ENCODE results near the gene FBXO8.
"Not testable (repeated sequence)": the region's sequence is repeated elsewhere in the genome, so short reads cannot be mapped to it uniquely, and the experiment has no call there.

The FBXO8 gene

DNA sequence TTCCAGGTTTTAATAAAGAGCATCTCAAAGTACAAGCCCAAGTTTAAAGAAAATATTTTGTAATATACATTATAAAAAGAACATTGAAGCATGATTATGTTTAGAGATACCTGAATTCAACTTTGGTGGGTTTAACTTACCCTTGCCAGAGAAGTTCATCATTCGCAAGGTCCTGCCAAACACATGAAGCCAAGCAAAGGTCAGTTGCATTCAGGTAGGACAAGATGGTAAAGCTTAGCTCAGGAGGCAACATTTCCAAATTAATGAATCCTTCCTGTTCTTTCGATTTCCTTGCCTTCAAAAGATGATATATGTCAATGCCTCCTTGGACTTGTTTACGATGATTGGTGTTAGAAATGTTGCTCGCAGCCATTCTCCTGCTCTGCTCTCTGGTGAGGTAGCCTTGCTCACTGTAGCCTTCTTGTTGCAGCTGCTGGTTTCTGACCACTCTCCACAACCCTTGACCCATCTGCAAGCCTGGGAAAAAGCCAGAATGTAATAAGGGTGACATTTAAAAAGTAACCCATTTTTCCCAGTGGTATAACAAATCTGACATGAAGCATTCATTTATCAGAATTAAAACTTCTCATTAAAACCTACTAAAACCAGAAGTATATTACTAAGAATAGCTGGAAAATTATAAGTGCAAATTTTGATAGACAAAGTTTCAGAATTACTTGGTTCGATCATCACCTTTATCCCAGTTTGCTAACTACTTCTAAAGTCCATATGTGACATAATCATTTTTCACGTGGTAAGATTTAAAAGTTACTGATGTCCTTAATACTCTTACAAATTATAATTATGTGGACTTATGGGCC is 20.6 kb downstream of the FBXO8 start:
- Histone ChIP-seq H3K4me1 (ENCODE audit: control insufficient read depth, insufficient read depth, low read length) (no peaks in the 10 kb centered on the region), H3K9ac (ENCODE audit: low read depth, low read length) (no peak overlapping the region), H3K27me3 (ENCODE audit: control insufficient read depth, insufficient read depth, low read length) (no peaks in the 10 kb centered on the region), H3K36me3 (ENCODE audit: insufficient read depth, low read length) (no peaks in the 10 kb centered on the region), H3K4me2 (ENCODE audit: low read length) (no peak overlapping the region), H3K4me3 (ENCODE audit: low read length) (no peak overlapping the region), H3K9me3 (replicated peaks; ENCODE audit: low read length) (no peaks in the 10 kb centered on the region)

DNA sequence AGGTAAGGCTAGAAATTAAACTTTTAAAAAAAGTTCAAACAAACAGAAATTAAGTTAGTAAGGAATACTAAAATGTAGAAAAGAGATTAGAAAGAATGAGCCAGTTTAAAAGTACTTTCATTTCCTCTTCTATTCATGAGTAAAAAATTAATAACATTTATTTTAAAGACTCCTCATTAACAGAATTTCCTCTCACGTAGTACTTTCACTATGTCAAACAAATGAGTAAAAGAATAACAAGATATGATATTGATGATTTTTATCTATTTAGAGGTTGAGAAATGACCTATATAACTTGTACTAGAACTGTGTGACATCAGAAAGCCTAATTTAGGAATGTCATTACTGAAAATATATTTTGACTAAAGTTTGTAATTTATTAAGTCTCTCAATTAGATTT is 22.0 kb downstream of the FBXO8 start:
- H3K36me3 ChIP-seq (ENCODE audit: insufficient read depth, low read length); H3K9me3 ChIP-seq (replicated peaks; ENCODE audit: low read length); H3K4me2 ChIP-seq (ENCODE audit: low read length); H3K4me1 ChIP-seq (ENCODE audit: control insufficient read depth, insufficient read depth, low read length); H3K9ac ChIP-seq (ENCODE audit: low read depth, low read length); H3K27me3 ChIP-seq (ENCODE audit: control insufficient read depth, insufficient read depth, low read length); H3K4me3 ChIP-seq (ENCODE audit: low read length): not testable (repeated sequence)

DNA sequence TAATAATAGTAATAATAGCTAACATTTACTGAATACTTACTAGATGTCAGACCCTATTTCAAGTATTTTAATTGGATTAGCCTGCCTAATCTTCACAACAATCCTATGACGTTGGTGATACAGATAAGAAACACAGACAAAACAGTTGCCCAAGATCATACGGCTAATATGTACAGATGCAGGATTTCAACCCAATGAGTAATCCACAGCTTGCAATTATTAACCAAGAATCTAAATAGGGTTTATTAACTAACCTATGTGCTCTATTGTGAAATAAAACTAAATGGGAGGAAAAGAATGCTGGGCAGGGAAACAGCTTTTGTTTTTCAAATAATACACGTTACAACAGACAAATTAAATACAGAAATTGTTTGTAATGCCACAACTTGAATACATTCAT is 23.4 kb downstream of the FBXO8 start:
- no peak overlapping the region for H3K4me2 ChIP-seq (ENCODE audit: low read length)

DNA sequence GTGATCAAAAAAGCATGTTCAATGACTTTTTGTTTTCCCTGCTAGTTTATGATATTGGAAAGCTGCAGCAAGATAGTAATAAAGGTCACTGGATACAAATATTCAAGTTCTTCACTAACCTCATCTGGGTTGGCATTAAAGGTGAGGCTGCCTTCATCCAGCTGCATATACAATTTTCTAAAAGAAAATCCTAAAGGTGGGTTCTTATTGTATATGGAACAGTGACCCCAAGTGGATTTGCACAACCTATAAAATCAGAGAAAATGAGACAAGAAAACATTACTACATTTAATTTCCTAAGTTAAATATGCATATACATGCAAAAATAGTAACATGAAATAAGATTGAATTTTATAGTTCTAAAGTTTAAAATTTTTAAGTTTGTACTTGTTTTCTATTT is 23.9 kb downstream of the FBXO8 start:
- Histone ChIP-seq H3K36me3 (ENCODE audit: insufficient read depth, low read length) (no peaks in the 10 kb centered on the region), H3K4me3 (ENCODE audit: low read length) (no peak overlapping the region), H3K4me2 (ENCODE audit: low read length) (no peak overlapping the region), H3K9me3 (replicated peaks; ENCODE audit: low read length) (no peaks in the 10 kb centered on the region), H3K9ac (ENCODE audit: low read depth, low read length) (no peak overlapping the region), H3K4me1 (ENCODE audit: control insufficient read depth, insufficient read depth, low read length) (peaks cover 17% of the 10 kb centered on the region), H3K27me3 (ENCODE audit: control insufficient read depth, insufficient read depth, low read length) (no peaks in the 10 kb centered on the region)

More for the DNA sequence above, 23.4 kb downstream of the FBXO8 start:
- peaks cover 16% of the 10 kb centered on the region for H3K4me1 ChIP-seq (ENCODE audit: control insufficient read depth, insufficient read depth, low read length)
- H3K4me3 ChIP-seq (ENCODE audit: low read length): no peak overlapping the region
- H3K36me3 ChIP-seq (ENCODE audit: insufficient read depth, low read length): no peaks in the 10 kb centered on the region
- no peak overlapping the region for H3K9ac ChIP-seq (ENCODE audit: low read depth, low read length)
- no peaks in the 10 kb centered on the region for H3K9me3 ChIP-seq (replicated peaks; ENCODE audit: low read length)
- no peaks in the 10 kb centered on the region for H3K27me3 ChIP-seq (ENCODE audit: control insufficient read depth, insufficient read depth, low read length)

DNA sequence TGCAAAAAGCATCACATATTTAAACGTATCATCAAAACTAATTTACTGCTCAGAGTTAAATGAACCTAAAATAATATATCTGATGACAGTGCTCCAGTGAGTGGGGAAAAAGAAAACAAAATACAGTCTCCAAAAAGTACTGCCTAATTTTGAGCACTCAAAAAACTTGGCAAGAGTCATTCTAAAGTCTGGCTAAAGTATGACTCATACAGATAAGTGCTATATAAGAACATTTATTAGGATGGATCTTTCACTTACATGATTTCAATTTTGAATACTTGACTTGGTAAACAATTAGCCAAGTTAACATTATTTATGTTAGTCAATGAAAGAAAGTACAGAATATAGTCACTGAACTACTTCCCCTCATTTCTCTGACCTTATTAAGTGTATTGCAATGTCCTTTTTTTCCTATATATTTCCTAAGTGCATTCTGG is 27.2 kb downstream of the FBXO8 start:
- Histone ChIP-seq H3K4me3 (ENCODE audit: low read length) (no peak overlapping the region), H3K4me1 (ENCODE audit: control insufficient read depth, insufficient read depth, low read length) (peaks cover 17% of the 10 kb centered on the region), H3K27me3 (ENCODE audit: control insufficient read depth, insufficient read depth, low read length) (no peaks in the 10 kb centered on the region), H3K9me3 (replicated peaks; ENCODE audit: low read length) (no peaks in the 10 kb centered on the region), H3K36me3 (ENCODE audit: insufficient read depth, low read length) (no peaks in the 10 kb centered on the region), H3K4me2 (ENCODE audit: low read length) (peak overlapping the region; percentile 29), H3K9ac (ENCODE audit: low read depth, low read length) (no peak overlapping the region)

DNA sequence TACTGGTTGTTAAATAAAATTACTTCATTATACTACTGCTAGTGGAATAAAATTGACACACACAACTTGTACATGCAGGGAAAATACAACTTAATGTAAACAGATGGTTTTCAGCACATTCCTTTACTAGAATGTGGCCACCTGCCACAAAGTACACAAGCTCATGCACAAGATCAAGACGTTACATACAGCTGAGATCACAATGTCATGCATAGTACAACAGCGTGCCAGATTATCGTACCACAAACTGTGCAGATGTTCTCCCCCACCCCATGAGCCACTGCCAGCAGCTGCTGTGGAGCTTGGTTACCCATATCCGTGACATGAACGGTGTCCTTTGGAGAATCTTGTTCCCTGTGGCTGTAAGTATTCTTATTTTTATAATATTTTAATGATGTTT is 27.7 kb downstream of the FBXO8 start:
- H3K4me3 ChIP-seq (ENCODE audit: low read length): no peak overlapping the region

DNA sequence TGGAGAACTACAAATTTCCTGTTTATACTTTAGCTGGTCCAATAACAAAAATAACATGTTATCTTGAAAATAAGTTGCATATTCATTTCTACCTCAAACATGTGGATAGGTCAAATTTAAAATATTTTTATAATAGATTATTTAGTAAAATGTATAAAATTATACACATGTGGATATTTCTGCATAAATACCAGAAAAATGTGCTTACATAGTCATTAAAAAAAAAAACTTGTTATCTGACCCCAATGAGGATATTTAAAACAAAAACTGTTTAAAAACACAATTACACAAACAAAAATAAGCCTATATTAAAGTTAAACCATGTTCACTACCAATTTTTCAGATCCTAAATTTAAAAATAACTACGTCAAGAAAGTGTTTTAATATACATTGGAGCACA is 28.1 kb downstream of the FBXO8 start:
- Histone ChIP-seq H3K4me3 (ENCODE audit: low read length) (no peak overlapping the region), H3K9me3 (replicated peaks; ENCODE audit: low read length) (no peaks in the 10 kb centered on the region), H3K36me3 (ENCODE audit: insufficient read depth, low read length) (no peaks in the 10 kb centered on the region), H3K4me1 (ENCODE audit: control insufficient read depth, insufficient read depth, low read length) (peaks cover 17% of the 10 kb centered on the region), H3K9ac (ENCODE audit: low read depth, low read length) (no peak overlapping the region), H3K4me2 (ENCODE audit: low read length) (peak overlapping the region; percentile 29), H3K27me3 (ENCODE audit: control insufficient read depth, insufficient read depth, low read length) (no peaks in the 10 kb centered on the region)

More for the DNA sequence above, 27.7 kb downstream of the FBXO8 start:
- H3K9ac ChIP-seq (ENCODE audit: low read depth, low read length): no peak overlapping the region
- H3K9me3 ChIP-seq (replicated peaks; ENCODE audit: low read length): no peaks in the 10 kb centered on the region
- H3K4me2 ChIP-seq (ENCODE audit: low read length): peak overlapping the region; percentile 29
- no peaks in the 10 kb centered on the region for H3K27me3 ChIP-seq (ENCODE audit: control insufficient read depth, insufficient read depth, low read length)
- peaks cover 17% of the 10 kb centered on the region for H3K4me1 ChIP-seq (ENCODE audit: control insufficient read depth, insufficient read depth, low read length)
- H3K36me3 ChIP-seq (ENCODE audit: insufficient read depth, low read length): no peaks in the 10 kb centered on the region

DNA sequence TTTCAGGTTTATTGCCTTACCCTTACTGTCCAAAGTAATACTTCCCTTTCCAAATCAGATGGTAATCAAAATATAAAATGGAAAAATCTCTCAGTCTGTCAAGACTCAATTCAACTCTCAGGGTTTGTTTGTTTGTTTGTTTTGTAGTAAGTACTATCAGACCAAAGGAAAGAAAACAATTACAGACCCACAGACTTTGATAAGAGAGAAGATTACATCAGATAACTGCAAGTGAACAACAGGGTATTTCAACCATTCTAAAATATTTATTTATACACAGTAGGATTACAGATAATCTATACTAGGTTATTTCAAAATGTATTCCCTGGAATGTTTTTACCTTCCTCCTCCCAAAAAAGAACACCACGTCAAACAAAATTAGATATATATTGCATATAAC is 28.9 kb downstream of the FBXO8 start:
- H3K4me2 ChIP-seq (ENCODE audit: low read length): no peak overlapping the region
- H3K36me3 ChIP-seq (ENCODE audit: insufficient read depth, low read length): no peaks in the 10 kb centered on the region
- no peak overlapping the region for H3K4me3 ChIP-seq (ENCODE audit: low read length)
- peaks cover 17% of the 10 kb centered on the region for H3K4me1 ChIP-seq (ENCODE audit: control insufficient read depth, insufficient read depth, low read length)
- H3K9ac ChIP-seq (ENCODE audit: low read depth, low read length): no peak overlapping the region
- H3K9me3 ChIP-seq (replicated peaks; ENCODE audit: low read length): no peaks in the 10 kb centered on the region
- no peaks in the 10 kb centered on the region for H3K27me3 ChIP-seq (ENCODE audit: control insufficient read depth, insufficient read depth, low read length)

DNA sequence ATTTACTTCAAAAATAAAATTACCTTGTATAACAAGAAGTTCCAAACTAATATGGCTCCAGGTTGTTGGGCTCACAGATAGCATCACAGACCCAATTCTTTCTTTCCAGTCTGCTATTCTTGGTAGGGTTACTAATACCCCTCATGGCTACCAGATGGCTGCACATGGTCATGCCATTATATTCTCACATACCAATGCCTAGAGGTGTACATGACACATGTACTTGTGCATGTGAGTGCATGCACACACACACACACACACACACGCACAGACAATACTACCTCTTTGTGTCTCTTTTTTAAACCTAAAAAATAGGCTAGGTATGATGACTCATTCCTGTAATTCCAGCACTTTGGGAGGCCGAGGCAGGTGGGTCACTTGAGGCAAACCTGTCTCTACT is 31.1 kb downstream of the FBXO8 start:
- peaks cover 17% of the 10 kb centered on the region for H3K4me1 ChIP-seq (ENCODE audit: control insufficient read depth, insufficient read depth, low read length)
- H3K27me3 ChIP-seq (ENCODE audit: control insufficient read depth, insufficient read depth, low read length): no peaks in the 10 kb centered on the region
- H3K36me3 ChIP-seq (ENCODE audit: insufficient read depth, low read length): no peaks in the 10 kb centered on the region
- H3K9ac ChIP-seq (ENCODE audit: low read depth, low read length): no peak overlapping the region
- H3K4me2 ChIP-seq (ENCODE audit: low read length): no peak overlapping the region
- no peak overlapping the region for H3K4me3 ChIP-seq (ENCODE audit: low read length)
- no peaks in the 10 kb centered on the region for H3K9me3 ChIP-seq (replicated peaks; ENCODE audit: low read length)

DNA sequence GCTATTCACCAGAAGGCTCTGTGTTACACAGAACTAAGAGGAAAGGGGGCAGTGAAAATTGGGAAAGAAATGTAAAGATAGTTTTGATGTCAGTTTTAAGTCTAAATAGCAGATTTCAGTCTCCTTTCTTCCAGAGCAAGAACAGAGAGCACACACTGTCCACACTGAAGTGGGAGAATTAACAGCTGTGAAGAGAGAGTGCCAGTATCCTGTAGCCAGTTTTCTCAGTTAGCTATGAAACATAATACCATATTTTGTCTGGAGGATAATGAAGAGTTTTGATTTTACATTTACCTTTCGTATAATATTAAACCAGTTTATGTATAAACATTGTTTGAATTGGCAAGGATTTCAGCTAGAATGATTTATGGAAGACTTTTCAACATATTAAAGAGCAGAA is 35.1 kb downstream of the FBXO8 start:
- H3K36me3 ChIP-seq (ENCODE audit: insufficient read depth, low read length): no peaks in the 10 kb centered on the region
- H3K9ac ChIP-seq (ENCODE audit: low read depth, low read length): no peak overlapping the region
- H3K4me2 ChIP-seq (ENCODE audit: low read length): no peak overlapping the region
- H3K4me1 ChIP-seq (ENCODE audit: control insufficient read depth, insufficient read depth, low read length): peaks cover 6% of the 10 kb centered on the region
- no peaks in the 10 kb centered on the region for H3K9me3 ChIP-seq (replicated peaks; ENCODE audit: low read length)
- H3K4me3 ChIP-seq (ENCODE audit: low read length): no peak overlapping the region
- no peaks in the 10 kb centered on the region for H3K27me3 ChIP-seq (ENCODE audit: control insufficient read depth, insufficient read depth, low read length)

DNA sequence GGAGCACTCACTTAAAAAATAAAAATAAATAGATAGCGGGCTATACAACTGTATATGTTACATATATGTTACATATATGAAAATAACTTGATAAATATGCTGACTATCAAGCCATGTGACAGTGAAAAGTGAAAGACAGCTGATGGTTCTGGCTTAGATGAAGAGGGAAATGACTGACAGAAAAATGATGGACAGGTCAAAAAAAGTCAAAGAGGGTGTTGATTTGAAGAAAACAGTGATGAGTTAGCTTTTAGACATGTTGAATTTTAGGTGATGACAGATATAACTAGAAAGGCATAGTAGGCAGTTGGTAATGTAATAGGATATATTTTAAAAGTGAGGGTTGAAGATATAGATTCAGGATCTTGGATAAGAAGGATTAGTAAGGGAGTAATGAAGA is 37.8 kb downstream of the FBXO8 start:
- H3K4me3 ChIP-seq (ENCODE audit: low read length): no peak overlapping the region
- no peaks in the 10 kb centered on the region for H3K27me3 ChIP-seq (ENCODE audit: control insufficient read depth, insufficient read depth, low read length)
- H3K9ac ChIP-seq (ENCODE audit: low read depth, low read length): no peak overlapping the region
- H3K4me2 ChIP-seq (ENCODE audit: low read length): no peak overlapping the region
- H3K9me3 ChIP-seq (replicated peaks; ENCODE audit: low read length): no peaks in the 10 kb centered on the region
- H3K4me1 ChIP-seq (ENCODE audit: control insufficient read depth, insufficient read depth, low read length): peaks cover 6% of the 10 kb centered on the region
- H3K36me3 ChIP-seq (ENCODE audit: insufficient read depth, low read length): no peaks in the 10 kb centered on the region

DNA sequence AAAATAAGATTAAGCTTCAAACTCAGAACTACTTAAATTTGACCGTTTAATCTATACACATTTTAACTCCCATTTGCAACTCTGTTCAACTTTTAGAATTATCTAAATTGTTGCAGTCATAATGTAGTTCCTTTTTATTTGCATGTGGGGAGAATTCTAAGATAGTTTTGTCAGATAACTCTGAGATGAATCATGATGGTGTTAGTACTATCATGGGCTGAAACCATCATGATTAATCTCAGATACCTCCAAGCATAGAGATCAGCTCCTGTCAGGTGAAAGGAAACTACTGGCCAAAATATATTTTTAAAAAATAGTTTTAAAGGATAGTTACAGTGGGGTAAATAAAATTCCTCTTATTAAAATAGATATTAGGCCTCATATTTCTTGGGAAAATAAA is 39.0 kb downstream of the FBXO8 start:
- no peak overlapping the region for H3K9ac ChIP-seq (ENCODE audit: low read depth, low read length)
- no peaks in the 10 kb centered on the region for H3K9me3 ChIP-seq (replicated peaks; ENCODE audit: low read length)
- H3K4me1 ChIP-seq (ENCODE audit: control insufficient read depth, insufficient read depth, low read length): peaks cover 6% of the 10 kb centered on the region
- no peak overlapping the region for H3K4me2 ChIP-seq (ENCODE audit: low read length)
- no peaks in the 10 kb centered on the region for H3K27me3 ChIP-seq (ENCODE audit: control insufficient read depth, insufficient read depth, low read length)
- H3K36me3 ChIP-seq (ENCODE audit: insufficient read depth, low read length): no peaks in the 10 kb centered on the region
- no peak overlapping the region for H3K4me3 ChIP-seq (ENCODE audit: low read length)
